GM12873 (cell line): ENCODE measurements around the gene HSPA12A.

Source experiments
- CTCF ChIP-seq: IDR thresholded peaks from 2 replicates; pipeline ENCODE4 v1.5.1; 2012; ENCODE audit warnings: low read depth, mild to moderate bottlenecking, moderate library complexity, low read length, control low read depth; ENCODE audit not compliant: insufficient read depth; ENCODE audit errors: missing control alignments

The HSPA12A gene

DNA sequence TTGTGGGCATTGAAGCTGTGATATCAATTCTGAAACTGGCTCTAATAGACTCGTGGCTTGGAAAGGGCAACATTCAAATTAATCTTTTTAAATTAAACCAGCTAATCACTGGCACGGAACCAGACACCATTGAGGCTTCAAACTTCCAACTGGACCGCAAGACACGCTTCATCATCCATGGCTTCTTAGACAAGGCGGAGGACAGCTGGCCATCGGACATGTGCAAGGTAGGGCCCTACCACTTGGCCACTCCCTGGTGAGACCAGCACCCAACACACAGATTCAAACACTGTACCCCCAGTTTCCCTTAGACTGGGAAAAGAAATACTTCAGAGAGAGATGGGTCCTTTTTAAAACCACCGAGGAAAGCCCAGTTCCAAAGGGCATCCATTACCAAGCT, 116.5 kb downstream of the HSPA12A start:
- no peak for TF ChIP-seq CTCF

GRCh38 chr10:116621934-116622655, 120.3 kb downstream of the HSPA12A start:
- TF ChIP-seq CTCF = no peak

GRCh38 chr10:116621476-116621875, 120.9 kb downstream of the HSPA12A start:
- no peak for TF ChIP-seq CTCF
